ENCODE results near the gene F8. TPM values are rescaled to one million over a fixed set of nuclear protein-coding genes. Genes with fewer than 3 reads are reported as not detected.
"Not testable (repeated sequence)": the region's sequence is repeated elsewhere in the genome, so short reads cannot be mapped to it uniquely, and the experiment has no call there.

Gene F8
- total RNA-seq, 2 donors from 2014 or later, result 2.7 to 2.9 TPM

GRCh38 chrX:154819771-154820341 is 202.7 kb downstream of the F8 start:
- no peak for ATAC-seq
- H3K27me3 Mint-ChIP-seq, result peaks cover 0 to 2% of the 10 kb centered on the region in 2 donors
- no peak overlapping the region for H3K27ac Mint-ChIP-seq
- no peaks in the 10 kb centered on the region for H3K4me1 Mint-ChIP-seq (ENCODE audit: low read depth in 2 of 2)
- no peaks in the 10 kb centered on the region for H3K36me3 Mint-ChIP-seq
- H3K9me3 Mint-ChIP-seq, result no peaks in the 10 kb centered on the region
- H3K4me3 Mint-ChIP-seq, result no peak overlapping the region
- DNase-seq (ENCODE audit: low spot score), result no peak

DNA sequence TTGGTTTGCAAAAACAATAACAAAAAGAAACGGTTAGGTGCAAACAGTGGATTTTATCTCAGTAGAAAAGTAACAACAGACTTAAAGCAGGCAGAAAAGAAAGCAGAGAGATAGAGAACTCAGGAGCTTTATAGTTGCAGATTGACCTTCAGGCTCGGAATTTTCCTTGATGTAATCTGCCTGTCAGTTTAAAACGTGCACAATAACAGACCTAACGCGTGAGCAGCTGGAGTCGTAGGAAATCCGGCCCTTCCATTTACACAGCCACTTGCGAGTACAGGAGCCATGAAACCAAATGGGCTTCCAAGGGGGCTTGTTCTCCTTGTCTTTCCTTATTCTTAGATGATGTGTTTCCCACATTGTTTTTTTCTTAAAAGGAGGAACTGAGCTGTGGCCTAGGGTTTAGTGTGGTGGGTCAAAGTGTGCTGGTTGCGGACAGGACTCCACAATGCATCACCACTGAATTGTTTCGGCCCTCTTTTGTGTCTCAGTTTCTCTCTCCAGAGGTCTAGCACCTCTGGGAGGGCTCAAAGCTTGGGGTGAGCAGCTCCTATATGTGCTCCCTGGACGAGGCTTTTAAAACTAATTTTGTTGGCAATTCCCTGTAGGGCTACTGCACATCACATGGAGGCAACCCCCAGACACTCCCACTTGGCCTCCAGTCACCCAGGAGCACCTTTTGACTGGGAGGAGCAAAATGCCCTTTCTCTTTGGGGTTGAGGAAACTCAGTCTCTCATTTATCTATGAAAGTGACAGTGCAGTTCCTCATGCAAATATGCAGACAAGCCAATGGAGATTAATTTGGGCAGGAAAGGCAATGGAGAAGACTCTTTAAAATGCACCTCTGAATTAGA is 203.4 kb downstream of the F8 start:
- peaks cover 0 to 2% of the 10 kb centered on the region in 2 donors for H3K27me3 Mint-ChIP-seq
- no peaks in the 10 kb centered on the region for H3K4me1 Mint-ChIP-seq (ENCODE audit: low read depth in 2 of 2)
- no peaks in the 10 kb centered on the region for H3K9me3 Mint-ChIP-seq
- no peak overlapping the region for H3K27ac Mint-ChIP-seq
- H3K4me3 Mint-ChIP-seq, result no peak overlapping the region
- ATAC-seq (no peak), DNase-seq (ENCODE audit: low spot score) (no peak)
- no peaks in the 10 kb centered on the region for H3K36me3 Mint-ChIP-seq

GRCh38 chrX:154817048-154817618 is 205.4 kb downstream of the F8 start:
- not testable (repeated sequence) for H3K9me3 Mint-ChIP-seq; ATAC-seq; H3K4me3 Mint-ChIP-seq; H3K4me1 Mint-ChIP-seq (ENCODE audit: low read depth in 2 of 2); H3K27ac Mint-ChIP-seq; H3K36me3 Mint-ChIP-seq; DNase-seq (ENCODE audit: low spot score)
- peaks cover 6 to 11% of the 10 kb centered on the region in 2 donors for H3K27me3 Mint-ChIP-seq

- DNase-seq (ENCODE audit: low spot score); H3K36me3 Mint-ChIP-seq; H3K4me3 Mint-ChIP-seq; ATAC-seq; H3K27ac Mint-ChIP-seq; H3K9me3 Mint-ChIP-seq; H3K4me1 Mint-ChIP-seq (ENCODE audit: low read depth in 2 of 2): not testable (repeated sequence)
- peaks cover 7 to 13% of the 10 kb centered on the region in 2 donors for H3K27me3 Mint-ChIP-seq
These were observed 206.1 kb downstream of the F8 start for GRCh38 chrX:154816326-154816898.

GRCh38 chrX:154815274-154815818 is 207.2 kb downstream of the F8 start:
- peaks cover 7 to 13% of the 10 kb centered on the region in 2 donors for H3K27me3 Mint-ChIP-seq
- H3K4me3 Mint-ChIP-seq, result no peak overlapping the region
- DNase-seq (ENCODE audit: low spot score), result no peak
- no peaks in the 10 kb centered on the region for H3K4me1 Mint-ChIP-seq (ENCODE audit: low read depth in 2 of 2)
- no peaks in the 10 kb centered on the region for H3K36me3 Mint-ChIP-seq
- no peak overlapping the region for H3K27ac Mint-ChIP-seq
- no peaks in the 10 kb centered on the region for H3K9me3 Mint-ChIP-seq
- no peak for ATAC-seq

DNA sequence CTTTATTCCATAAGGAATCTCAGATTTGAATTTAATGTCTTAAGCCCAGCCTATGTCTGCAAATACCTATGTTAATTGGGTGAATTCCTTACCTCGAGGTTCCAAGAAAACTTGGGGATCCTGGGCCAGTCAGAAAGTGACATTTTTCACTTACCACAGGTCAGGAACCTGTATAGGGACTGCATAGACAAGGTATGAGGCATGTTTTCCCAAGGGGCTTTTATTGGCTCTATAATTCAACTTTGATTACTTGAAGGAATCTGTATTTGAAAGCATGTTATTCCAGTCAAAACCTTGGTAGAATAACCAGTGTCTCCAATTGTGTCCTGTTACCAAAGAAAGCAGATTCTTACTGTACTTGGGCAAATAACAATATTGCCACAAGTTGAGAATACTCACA is 208.7 kb downstream of the F8 start:
- ATAC-seq (no peak), DNase-seq (ENCODE audit: low spot score) (no peak)
- H3K27ac Mint-ChIP-seq, result no peak overlapping the region
- no peaks in the 10 kb centered on the region for H3K4me1 Mint-ChIP-seq (ENCODE audit: low read depth in 2 of 2)
- no peaks in the 10 kb centered on the region for H3K9me3 Mint-ChIP-seq
- H3K36me3 Mint-ChIP-seq, result no peaks in the 10 kb centered on the region
- no peak overlapping the region for H3K4me3 Mint-ChIP-seq
- H3K27me3 Mint-ChIP-seq, result peaks cover 7 to 13% of the 10 kb centered on the region in 2 donors

- no peak for DNase-seq (ENCODE audit: low spot score)
- H3K4me1 Mint-ChIP-seq (ENCODE audit: low read depth in 2 of 2), result no peaks in the 10 kb centered on the region
- H3K9me3 Mint-ChIP-seq, result no peaks in the 10 kb centered on the region
- H3K4me3 Mint-ChIP-seq, result no peak overlapping the region
- no peaks in the 10 kb centered on the region for H3K36me3 Mint-ChIP-seq
- no peak for ATAC-seq
- peaks cover 7 to 13% of the 10 kb centered on the region in 2 donors for H3K27me3 Mint-ChIP-seq
- H3K27ac Mint-ChIP-seq, result no peak overlapping the region
These were observed 210.0 kb downstream of the F8 start for GRCh38 chrX:154812341-154813101.

DNA sequence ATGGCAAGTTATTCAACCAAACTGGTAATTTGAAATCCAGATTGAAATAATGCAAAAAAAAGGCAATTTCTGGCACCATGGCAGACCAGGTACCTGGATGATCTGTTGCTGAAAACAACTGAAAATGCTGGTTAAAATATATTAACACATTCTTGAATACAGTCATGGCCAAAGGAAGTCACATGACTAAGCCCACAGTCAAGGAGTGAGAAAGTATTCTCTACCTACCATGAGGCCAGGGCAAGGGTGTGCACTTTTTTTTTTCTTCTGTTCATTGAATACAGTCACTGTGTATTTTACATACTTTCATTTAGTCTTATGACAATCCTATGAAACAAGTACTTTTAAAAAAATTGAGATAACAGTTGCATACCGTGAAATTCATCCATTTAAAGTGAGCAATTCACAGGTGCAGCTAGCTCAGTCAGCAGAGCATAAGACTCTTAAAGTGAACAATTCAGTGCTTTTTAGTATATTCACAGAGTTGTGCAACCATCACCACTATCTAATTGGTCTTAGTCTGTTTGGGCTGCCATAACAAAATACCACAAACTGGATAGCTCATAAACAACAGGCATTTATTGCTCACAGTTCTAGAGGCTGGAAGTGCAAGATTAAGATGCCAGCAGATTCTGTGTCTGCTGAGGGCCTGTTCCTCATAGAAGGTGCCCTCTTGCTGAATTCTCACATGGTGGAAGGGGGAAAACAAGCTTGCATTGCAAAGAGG is 212.4 kb downstream of the F8 start:
- peak in 1 of 2 donors; percentile 63 for ATAC-seq
- no peak overlapping the region for H3K27ac Mint-ChIP-seq

GRCh38 chrX:154806837-154807501 is 215.6 kb downstream of the F8 start:
- no peaks in the 10 kb centered on the region for H3K9me3 Mint-ChIP-seq
- no peaks in the 10 kb centered on the region for H3K36me3 Mint-ChIP-seq
- H3K27me3 Mint-ChIP-seq, result peaks cover 0 to 2% of the 10 kb centered on the region in 2 donors
- no peak overlapping the region for H3K4me3 Mint-ChIP-seq
- ATAC-seq (no peak), DNase-seq (ENCODE audit: low spot score) (no peak)
- no peak overlapping the region for H3K27ac Mint-ChIP-seq
- H3K4me1 Mint-ChIP-seq (ENCODE audit: low read depth in 2 of 2), result peaks cover 10 to 14% of the 10 kb centered on the region in 2 donors

More for the DNA sequence above, 212.4 kb downstream of the F8 start:
- no peak for DNase-seq (ENCODE audit: low spot score)
- H3K4me1 Mint-ChIP-seq (ENCODE audit: low read depth in 2 of 2), result peaks cover 0 to 3% of the 10 kb centered on the region in 2 donors
- peaks cover 7 to 13% of the 10 kb centered on the region in 2 donors for H3K27me3 Mint-ChIP-seq
- no peaks in the 10 kb centered on the region for H3K36me3 Mint-ChIP-seq
- H3K9me3 Mint-ChIP-seq, result no peaks in the 10 kb centered on the region
- no peak overlapping the region for H3K4me3 Mint-ChIP-seq

GRCh38 chrX:154805696-154806091 is 216.8 kb downstream of the F8 start:
- H3K36me3 Mint-ChIP-seq, result no peaks in the 10 kb centered on the region
- peaks cover 0 to 2% of the 10 kb centered on the region in 2 donors for H3K27me3 Mint-ChIP-seq
- peak overlapping the region; percentile 82 for H3K4me3 Mint-ChIP-seq
- H3K27ac Mint-ChIP-seq, result peak overlapping the region; percentile 55 to 73
- DNase-seq (ENCODE audit: low spot score) (no peak), ATAC-seq (no peak)
- no peaks in the 10 kb centered on the region for H3K9me3 Mint-ChIP-seq
- peaks cover 13 to 20% of the 10 kb centered on the region in 2 donors for H3K4me1 Mint-ChIP-seq (ENCODE audit: low read depth in 2 of 2)

DNA sequence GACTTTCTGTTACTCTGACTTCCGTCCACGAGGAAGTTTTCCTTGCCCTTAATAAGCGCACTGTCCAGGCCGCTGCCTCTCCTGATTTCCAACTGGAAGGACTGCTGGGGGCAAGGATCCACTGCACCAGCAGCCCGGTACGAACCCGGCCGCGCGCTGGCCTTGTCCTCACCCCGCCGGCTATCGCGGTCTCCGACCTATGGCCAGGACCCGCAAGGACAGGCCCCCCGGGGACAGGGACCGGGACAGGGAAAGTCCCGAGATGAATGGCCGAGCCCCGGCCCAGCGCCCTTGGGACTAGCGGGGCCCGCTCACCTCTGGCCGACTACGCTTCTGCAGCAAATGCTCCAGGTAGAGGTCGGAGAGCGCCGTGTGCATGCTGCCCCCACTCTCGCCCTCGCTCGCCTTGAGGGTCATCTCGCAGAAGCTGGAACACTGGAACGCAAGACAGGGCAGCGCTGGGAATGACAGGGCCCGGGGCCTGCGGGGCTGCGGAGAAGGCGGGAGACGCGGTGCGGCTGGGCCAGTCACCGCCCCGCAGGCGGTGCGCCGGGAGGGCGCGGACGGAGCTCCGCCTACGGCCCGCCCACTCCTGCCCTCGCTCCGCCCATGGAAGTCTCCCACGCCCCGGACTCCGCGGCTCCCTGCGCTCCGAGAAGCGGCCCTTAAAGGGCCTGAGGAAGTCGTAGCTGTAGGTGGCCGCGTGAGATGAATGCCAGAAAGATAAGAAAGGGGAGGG is 217.4 kb downstream of the F8 start, which contains the start of gene MPP1:
MPP1 (minus strand) TSS at position 529 of the 739 bp plus-strand sequence; CDS start at position 417, 112 bp downstream.
- H3K4me3 Mint-ChIP-seq, result peak within 1 kb of the TSS; percentile 82
- peaks cover 16 to 26% of the 10 kb centered on the region in 2 donors for H3K4me1 Mint-ChIP-seq (ENCODE audit: low read depth in 2 of 2)
- peaks cover 0 to 2% of the 10 kb centered on the region in 2 donors for H3K27me3 Mint-ChIP-seq
- peak within 1 kb of the TSS; percentile 55 to 73 for H3K27ac Mint-ChIP-seq
- ATAC-seq, result peak; percentile 98
- H3K36me3 Mint-ChIP-seq, result no peaks in the 10 kb centered on the region
- no peaks in the 10 kb centered on the region for H3K9me3 Mint-ChIP-seq
- peak; percentile 79 for DNase-seq (ENCODE audit: low spot score)

Measured in natural killer cell treated with Interleukin-12 subunit alpha and Interleukin-12 subunit beta and Interleukin-15 and Interleukin-18, amount 100 ng/mL, for 72 hours (primary cell).